Body of pancreas (tissue), 4 donors: Measurements from ENCODE around the gene MAPKAPK2.

Experiments used
- CTCF ChIP-seq, 7 experiments: fragments of 450-650 bp in 4 of 7; fragments of 200-600 bp in 3 of 7; sonication (generic) in 3 of 7; IDR thresholded peaks; one replicate each; pipeline ENCODE4 v1.5.1; 2016 to 2019; ENCODE audit warnings: antibody characterized with exemption in 7 of 7
- POLR2A ChIP-seq, 3 donors: fragments of 450-650 bp; IDR thresholded peaks; one replicate each; pipeline ENCODE4 v1.6.1; 2016; ENCODE audit warnings: antibody characterized with exemption in 3 of 3, mild to moderate bottlenecking in 2 of 3

- TF ChIP-seq CTCF (IDR thresholded peaks at IDR 0.05) = no peak
- TF ChIP-seq POLR2A (IDR thresholded peaks at IDR 0.05) = no peak
Measured at GRCh38 chr1:206687251-206687914, 2.7 kb downstream of the MAPKAPK2 start.
